Lower leg skin (tissue), 3 donors: ENCODE data around the gene OR1F1.

Experiments
- CTCF ChIP-seq, 3 donors: fragments of 450-650 bp; IDR thresholded peaks; one replicate each; pipeline ENCODE4 v1.5.1; 2016; ENCODE audit warnings: antibody characterized with exemption in 3 of 3, mild to moderate bottlenecking in 3 of 3, moderate library complexity in 2 of 3
- POLR2A ChIP-seq, 2 donors: fragments of 450-650 bp; IDR thresholded peaks; one replicate each; pipeline ENCODE4 v1.6.1; 2016 to 2017; ENCODE audit warnings: antibody characterized with exemption in 2 of 2, mild to moderate bottlenecking in 1 of 2, moderate library complexity in 1 of 2

GRCh38 chr16:3182608-3183444, 5.2 kb upstream of the OR1F1 start:
- TF ChIP-seq CTCF (IDR thresholded peaks at IDR 0.05) (no peak), POLR2A (IDR thresholded peaks at IDR 0.05) (no peak)
